WI38 (cell line): ENCODE measurements around the gene ABHD3.
A peak's percentile ranks its signal among the peaks of the same experiment; 100 is the strongest.
"Not testable (repeated sequence)": the region's sequence is repeated elsewhere in the genome, so short reads cannot be mapped to it uniquely, and the experiment has no call there.

Source experiments
- H3K4me3 ChIP-seq: 2 replicates; pipeline ENCODE4 v1.5.1; 2011; ENCODE audit warnings: low read depth, mild to moderate bottlenecking, control low read depth, low read length
- CTCF ChIP-seq: IDR thresholded peaks from 2 replicates; pipeline ENCODE4 v1.5.1; 2012; ENCODE audit warnings: low read depth, mild to moderate bottlenecking, control low read depth, low read length

The ABHD3 gene

GRCh38 chr18:21741562-21742314 is 37.2 kb upstream of the ABHD3 start:
- TF ChIP-seq CTCF, result no peak
- peak overlapping the region; percentile 87 for H3K4me3 ChIP-seq

GRCh38 chr18:21741312-21741561 is 36.7 kb upstream of the ABHD3 start:
- H3K4me3 ChIP-seq, result peak overlapping the region; percentile 87
- no peak for TF ChIP-seq CTCF

- TF ChIP-seq CTCF, result no peak
- peak within 1 kb of the TSS; percentile 87 for H3K4me3 ChIP-seq
Observed at GRCh38 chr18:21740538-21741311, 36.2 kb upstream of the ABHD3 start, which contains the start of gene MIB1. Gene MIB1 (plus strand): TSS chr18:21740792. CDS start chr18:21741584, 792 bp downstream.

- peak overlapping the region; percentile 87 for H3K4me3 ChIP-seq
- TF ChIP-seq CTCF, result no peak
Observed at GRCh38 chr18:21739604-21740537, 35.3 kb upstream of the ABHD3 start.

- not testable (repeated sequence) for H3K4me3 ChIP-seq
Observed at GRCh38 chr18:21736926-21737325, 32.4 kb upstream of the ABHD3 start.

GRCh38 chr18:21735452-21736015 is 31.0 kb upstream of the ABHD3 start:
- H3K4me3 ChIP-seq, result no peak overlapping the region
- TF ChIP-seq CTCF, result no peak

- no peak overlapping the region for H3K4me3 ChIP-seq
- TF ChIP-seq CTCF, result no peak
Observed at GRCh38 chr18:21733011-21733410, 28.4 kb upstream of the ABHD3 start.
